HG02840 (cell line): ENCODE measurements around the gene PLEKHG4B.

Source experiments
- ATAC-seq: cut with Tn5 transposase; IDR thresholded peaks from one replicate; pipeline ENCODE4 v1.9.1; 2021; ENCODE audit warnings: mild to moderate bottlenecking, moderate library complexity, moderate number of reproducible peaks; ENCODE audit not compliant: unreplicated experiment, low FRiP score

Gene PLEKHG4B

DNA sequence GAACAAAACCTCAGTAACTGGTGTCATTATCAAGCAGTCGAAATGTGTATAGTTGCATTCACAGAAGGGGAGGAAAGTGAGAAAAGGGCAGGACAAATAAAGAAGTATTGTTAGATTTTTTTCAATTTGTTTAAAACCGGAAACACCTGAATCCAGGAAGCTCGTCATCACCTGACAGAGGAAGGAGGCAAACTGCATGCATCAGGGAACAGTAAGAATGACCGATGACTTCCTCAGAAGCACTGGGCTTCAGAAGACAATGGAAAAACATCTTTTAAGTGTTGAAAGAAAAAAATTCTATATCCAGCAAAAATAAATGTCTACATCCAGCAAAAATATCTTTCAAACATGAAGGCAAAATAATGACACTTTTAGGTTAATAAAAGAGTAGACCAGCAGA lies 29.5 kb downstream of the PLEKHG4B start:
- ATAC-seq = no peak

GRCh38 chr5:125815-126214 lies 33.8 kb downstream of the PLEKHG4B start:
- ATAC-seq = no peak

DNA sequence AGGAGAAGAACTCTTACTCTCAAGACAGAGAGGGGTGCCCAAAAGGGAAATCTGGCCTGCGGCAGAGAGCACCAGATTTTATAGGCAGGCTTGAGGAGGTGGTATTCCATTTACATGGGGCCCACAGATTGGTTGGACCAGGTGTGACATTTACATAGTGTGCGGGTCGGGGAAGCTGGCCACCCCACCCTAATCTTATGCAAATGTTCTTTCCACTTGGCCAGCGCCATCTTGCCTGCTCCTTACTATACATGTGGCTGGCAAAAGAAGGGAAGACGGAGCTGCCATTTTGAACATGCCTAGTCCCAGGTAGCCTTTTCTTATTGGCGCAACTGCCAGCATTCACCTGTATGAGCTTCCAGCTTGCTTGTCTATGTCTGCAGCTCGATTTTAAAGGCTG lies 34.8 kb downstream of the PLEKHG4B start:
- no peak for ATAC-seq

- no peak for ATAC-seq
These were observed 35.9 kb downstream of the PLEKHG4B start for GRCh38 chr5:127886-128285.

DNA sequence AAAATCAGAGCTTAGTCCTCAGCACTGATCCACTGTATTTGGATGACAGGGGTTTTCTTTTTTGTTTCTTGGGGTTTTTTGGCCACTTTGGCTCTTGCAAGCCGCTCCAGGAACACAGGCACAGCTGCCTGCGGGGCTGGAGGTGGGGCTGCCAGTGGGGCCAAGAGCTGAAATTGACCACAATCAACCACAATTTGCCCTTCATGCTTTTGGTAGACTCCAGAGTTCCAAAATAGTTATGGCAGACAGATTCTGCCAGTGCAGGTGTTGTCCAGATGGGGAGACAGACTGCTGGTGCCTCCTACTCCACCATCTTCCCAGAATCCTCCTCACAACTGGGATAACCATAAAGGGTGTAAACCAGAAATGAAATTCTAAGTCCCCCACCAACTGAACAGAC lies 36.5 kb downstream of the PLEKHG4B start:
- no peak for ATAC-seq

GRCh38 chr5:129148-129547 lies 37.2 kb downstream of the PLEKHG4B start:
- ATAC-seq = no peak

DNA sequence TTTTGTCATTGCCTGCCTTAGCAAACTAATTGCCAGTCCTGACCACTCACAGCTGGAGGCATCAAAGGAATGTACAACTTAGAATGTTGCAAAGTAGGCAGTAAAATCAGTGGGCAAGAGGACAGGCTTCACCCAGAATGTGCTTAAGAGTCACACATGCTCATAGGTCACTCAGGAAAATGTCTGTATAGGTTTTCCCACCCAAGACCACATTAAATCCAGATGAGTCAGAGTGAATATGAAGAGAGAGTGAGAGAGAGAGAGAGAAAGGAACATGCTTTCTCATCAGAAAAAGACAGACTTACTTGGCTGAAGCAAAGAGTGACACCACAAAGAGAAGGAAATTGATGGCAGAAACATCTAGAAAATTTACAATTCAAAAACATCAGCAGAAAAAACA lies 37.9 kb downstream of the PLEKHG4B start:
- ATAC-seq = no peak

- no peak for ATAC-seq
These were observed 38.7 kb downstream of the PLEKHG4B start for GRCh38 chr5:130601-131131.

GRCh38 chr5:136901-137300 lies 44.9 kb downstream of the PLEKHG4B start:
- ATAC-seq = no peak

GRCh38 chr5:137741-138140 lies 45.8 kb downstream of the PLEKHG4B start:
- ATAC-seq = no peak

GRCh38 chr5:138936-139335 lies 47.0 kb downstream of the PLEKHG4B start:
- ATAC-seq = no peak

- ATAC-seq = no peak
These were observed 47.8 kb downstream of the PLEKHG4B start for GRCh38 chr5:139579-140442.

GRCh38 chr5:140443-140829 lies 48.5 kb downstream of the PLEKHG4B start:
- ATAC-seq = no peak

DNA sequence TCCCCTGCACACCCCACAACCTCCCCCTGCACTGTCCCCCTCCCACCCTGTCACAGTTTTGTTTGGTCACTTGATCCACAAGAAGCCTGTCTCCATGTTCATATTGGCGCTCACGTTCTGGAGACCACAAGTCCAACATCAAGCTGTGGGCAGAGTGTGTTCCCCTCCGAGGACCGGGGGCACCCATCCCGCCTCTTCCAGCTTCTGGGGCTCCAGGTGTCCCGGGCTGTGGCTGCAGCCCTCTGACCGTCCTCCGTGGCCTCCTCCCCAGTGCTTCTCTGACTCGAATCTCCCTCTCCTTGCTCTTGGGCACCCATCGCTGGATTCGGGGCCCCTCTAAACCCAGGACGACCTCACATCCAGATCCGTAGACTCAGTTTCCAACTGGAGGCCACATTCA lies 49.2 kb downstream of the PLEKHG4B start:
- no peak for ATAC-seq

DNA sequence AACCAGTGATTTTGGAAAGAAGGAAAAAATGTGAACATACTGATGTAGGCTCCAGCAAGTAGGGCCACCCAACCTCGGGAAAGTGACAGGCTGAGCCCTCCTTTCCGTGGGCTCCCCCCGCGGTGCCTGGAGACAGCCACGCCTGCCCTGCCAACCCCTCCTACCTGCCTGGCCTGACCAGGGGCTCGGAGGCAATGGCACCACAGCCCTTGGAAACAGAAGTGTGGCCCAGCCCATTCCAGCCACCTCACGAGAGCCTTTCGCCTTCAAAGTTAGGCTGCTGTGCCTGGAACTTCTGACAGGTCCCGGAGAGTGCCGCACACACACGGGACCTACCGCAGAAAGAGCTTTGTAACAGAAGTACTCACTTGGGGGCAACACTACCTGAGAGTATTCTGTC lies 49.8 kb downstream of the PLEKHG4B start:
- no peak for ATAC-seq

GRCh38 chr5:142246-142810 lies 50.4 kb downstream of the PLEKHG4B start:
- ATAC-seq = no peak

- no peak for ATAC-seq
These were observed 51.1 kb downstream of the PLEKHG4B start for GRCh38 chr5:143041-143440.

DNA sequence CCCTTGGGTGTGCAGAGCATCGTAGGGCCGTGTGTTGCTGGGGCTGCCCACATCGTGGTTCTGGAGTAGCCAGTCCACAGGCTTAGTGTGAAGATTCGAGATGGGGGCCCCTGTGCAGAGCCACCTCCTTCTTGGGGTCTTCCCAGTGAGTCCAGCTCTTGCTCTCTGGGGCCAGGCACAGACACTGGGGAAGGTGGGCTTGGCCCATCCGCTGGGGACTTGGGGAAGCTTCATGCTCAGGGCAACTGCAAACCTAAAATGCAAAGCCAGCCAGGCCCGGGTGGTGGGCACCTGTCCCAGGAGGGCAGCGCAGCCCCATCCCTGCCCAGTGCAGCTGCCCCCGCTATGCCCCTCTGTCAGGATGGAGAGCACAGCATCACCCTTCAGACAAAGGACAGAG lies 53.0 kb downstream of the PLEKHG4B start:
- ATAC-seq = no peak

GRCh38 chr5:145585-146323 lies 53.8 kb downstream of the PLEKHG4B start:
- no peak for ATAC-seq

GRCh38 chr5:147751-148150 lies 55.8 kb downstream of the PLEKHG4B start:
- no peak for ATAC-seq

- no peak for ATAC-seq
These were observed 57.9 kb downstream of the PLEKHG4B start for GRCh38 chr5:149745-150485.
